ENCODE data around the gene LSM6.

Gene LSM6

GRCh38 chr4:146154057-146154456 lies 21.5 kb upstream of the LSM6 start:
- Histone ChIP-seq H3K27ac (ENCODE audit: low read length, poor library complexity, severe bottlenecking) (no peak overlapping the region), H3K9ac (ENCODE audit: low read length) (no peak overlapping the region), H4K8ac (ENCODE audit: low read length) (no peak overlapping the region), H2BK5ac (ENCODE audit: low read depth, low read length, poor library complexity, severe bottlenecking) (no peak overlapping the region), H3K23ac (ENCODE audit: low read length in 2 of 2) (no peak overlapping the region), H3K4me2 (ENCODE audit: low read length, poor library complexity, severe bottlenecking) (no peak overlapping the region), H3K14ac (ENCODE audit: low read length in 2 of 2) (no peak overlapping the region), H2BK120ac (ENCODE audit: low read depth, low read length) (no peak overlapping the region), H3K4ac (ENCODE audit: low read depth in 1 of 2, low read length in 2 of 2) (no peak overlapping the region), H2AK5ac (ENCODE audit: low read length, severe bottlenecking) (no peak overlapping the region), H3K4me3 (ENCODE audit: insufficient read depth in 1 of 2, low read depth in 1 of 2, low read length in 2 of 2) (no peak overlapping the region), H3K79me1 (replicated peaks; ENCODE audit: low read length, poor library complexity, severe bottlenecking) (no peaks in the 10 kb centered on the region), H3K9me3 (ENCODE audit: control insufficient read depth, low read length) (peaks cover 21% of the 10 kb centered on the region), H2AFZ (ENCODE audit: low read depth, low read length) (no peak overlapping the region), H2BK15ac (ENCODE audit: low read depth, poor library complexity, severe bottlenecking) (no peak overlapping the region), H3K27me3 (ENCODE audit: control insufficient read depth in 1 of 2, insufficient read depth in 1 of 2, low read length in 2 of 2) (no peaks in the 10 kb centered on the region), H2BK12ac (ENCODE audit: low read length in 2 of 2) (no peak overlapping the region), H3K4me1 (ENCODE audit: control insufficient read depth, insufficient read depth, low read depth, low read length) (no peaks in the 10 kb centered on the region), H3K36me3 (ENCODE audit: control insufficient read depth in 1 of 2, insufficient read depth in 2 of 2, low read depth in 1 of 2, low read length in 2 of 2) (no peaks in the 10 kb centered on the region), H4K91ac (ENCODE audit: low read length) (no peak overlapping the region), H3K18ac (ENCODE audit: low read depth in 1 of 2, low read length in 2 of 2) (no peak overlapping the region)
- 100% methylated on average over 1 of the region's 2 CpGs for WGBS
- DNase-seq = no peak

GRCh38 chr4:146155152-146155724 lies 20.3 kb upstream of the LSM6 start:
- Histone ChIP-seq H3K4me1 (ENCODE audit: control insufficient read depth, insufficient read depth, low read depth, low read length) (no peaks in the 10 kb centered on the region), H3K4me2 (ENCODE audit: low read length, poor library complexity, severe bottlenecking) (no peak overlapping the region), H3K14ac (ENCODE audit: low read length in 2 of 2) (no peak overlapping the region), H2BK15ac (ENCODE audit: low read depth, poor library complexity, severe bottlenecking) (no peak overlapping the region), H2BK120ac (ENCODE audit: low read depth, low read length) (no peak overlapping the region), H2BK12ac (ENCODE audit: low read length in 2 of 2) (no peak overlapping the region), H3K9ac (ENCODE audit: low read length) (no peak overlapping the region), H2AK5ac (ENCODE audit: low read length, severe bottlenecking) (no peak overlapping the region), H3K4me3 (ENCODE audit: insufficient read depth in 1 of 2, low read depth in 1 of 2, low read length in 2 of 2) (no peak overlapping the region), H4K8ac (ENCODE audit: low read length) (no peak overlapping the region), H2AFZ (ENCODE audit: low read depth, low read length) (no peak overlapping the region), H4K91ac (ENCODE audit: low read length) (no peak overlapping the region), H3K23ac (ENCODE audit: low read length in 2 of 2) (no peak overlapping the region), H3K4ac (ENCODE audit: low read depth in 1 of 2, low read length in 2 of 2) (no peak overlapping the region), H3K27me3 (ENCODE audit: control insufficient read depth in 1 of 2, insufficient read depth in 1 of 2, low read length in 2 of 2) (no peaks in the 10 kb centered on the region), H3K18ac (ENCODE audit: low read depth in 1 of 2, low read length in 2 of 2) (no peak overlapping the region), H3K36me3 (ENCODE audit: control insufficient read depth in 1 of 2, insufficient read depth in 2 of 2, low read depth in 1 of 2, low read length in 2 of 2) (no peaks in the 10 kb centered on the region), H2BK5ac (ENCODE audit: low read depth, low read length, poor library complexity, severe bottlenecking) (no peak overlapping the region), H3K9me3 (ENCODE audit: control insufficient read depth, low read length) (peaks cover 21% of the 10 kb centered on the region), H3K27ac (ENCODE audit: low read length, poor library complexity, severe bottlenecking) (no peak overlapping the region), H3K79me1 (replicated peaks; ENCODE audit: low read length, poor library complexity, severe bottlenecking) (no peaks in the 10 kb centered on the region)
- 100% methylated on average over 1 of the region's 3 CpGs for WGBS
- DNase-seq = no peak

- H3K4me3 ChIP-seq (ENCODE audit: insufficient read depth in 1 of 2, low read depth in 1 of 2, low read length in 2 of 2) = no peak overlapping the region
- H4K91ac ChIP-seq (ENCODE audit: low read length) = no peak overlapping the region
- no peak overlapping the region for H2BK120ac ChIP-seq (ENCODE audit: low read depth, low read length)
- 90% methylated on average over 5 of the region's 5 CpGs for WGBS
- no peak overlapping the region for H3K9ac ChIP-seq (ENCODE audit: low read length)
- H3K4ac ChIP-seq (ENCODE audit: low read depth in 1 of 2, low read length in 2 of 2) = no peak overlapping the region
- H4K8ac ChIP-seq (ENCODE audit: low read length) = no peak overlapping the region
- no peak overlapping the region for H2BK5ac ChIP-seq (ENCODE audit: low read depth, low read length, poor library complexity, severe bottlenecking)
- H3K14ac ChIP-seq (ENCODE audit: low read length in 2 of 2) = no peak overlapping the region
- H3K36me3 ChIP-seq (ENCODE audit: control insufficient read depth in 1 of 2, insufficient read depth in 2 of 2, low read depth in 1 of 2, low read length in 2 of 2) = no peaks in the 10 kb centered on the region
- H2AK5ac ChIP-seq (ENCODE audit: low read length, severe bottlenecking) = no peak overlapping the region
- no peak overlapping the region for H3K23ac ChIP-seq (ENCODE audit: low read length in 2 of 2)
- H3K79me1 ChIP-seq (replicated peaks; ENCODE audit: low read length, poor library complexity, severe bottlenecking) = no peaks in the 10 kb centered on the region
- H3K4me2 ChIP-seq (ENCODE audit: low read length, poor library complexity, severe bottlenecking) = no peak overlapping the region
- no peak overlapping the region for H2AFZ ChIP-seq (ENCODE audit: low read depth, low read length)
- no peak overlapping the region for H3K27ac ChIP-seq (ENCODE audit: low read length, poor library complexity, severe bottlenecking)
- no peaks in the 10 kb centered on the region for H3K27me3 ChIP-seq (ENCODE audit: control insufficient read depth in 1 of 2, insufficient read depth in 1 of 2, low read length in 2 of 2)
- H3K18ac ChIP-seq (ENCODE audit: low read depth in 1 of 2, low read length in 2 of 2) = no peak overlapping the region
- H3K4me1 ChIP-seq (ENCODE audit: control insufficient read depth, insufficient read depth, low read depth, low read length) = no peaks in the 10 kb centered on the region
- H2BK15ac ChIP-seq (ENCODE audit: low read depth, poor library complexity, severe bottlenecking) = no peak overlapping the region
- H2BK12ac ChIP-seq (ENCODE audit: low read length in 2 of 2) = no peak overlapping the region
- H3K9me3 ChIP-seq (ENCODE audit: control insufficient read depth, low read length) = peaks cover 27% of the 10 kb centered on the region
- no peak for DNase-seq
Observed at GRCh38 chr4:146158036-146158745, 17.3 kb upstream of the LSM6 start.

- Histone ChIP-seq H2AK5ac (ENCODE audit: low read length, severe bottlenecking) (no peak overlapping the region), H3K27me3 (ENCODE audit: control insufficient read depth in 1 of 2, insufficient read depth in 1 of 2, low read length in 2 of 2) (no peaks in the 10 kb centered on the region), H3K23ac (ENCODE audit: low read length in 2 of 2) (no peak overlapping the region), H3K4me1 (ENCODE audit: control insufficient read depth, insufficient read depth, low read depth, low read length) (no peaks in the 10 kb centered on the region), H2BK15ac (ENCODE audit: low read depth, poor library complexity, severe bottlenecking) (no peak overlapping the region), H2AFZ (ENCODE audit: low read depth, low read length) (no peak overlapping the region), H3K18ac (ENCODE audit: low read depth in 1 of 2, low read length in 2 of 2) (no peak overlapping the region), H3K9ac (ENCODE audit: low read length) (no peak overlapping the region), H3K4ac (ENCODE audit: low read depth in 1 of 2, low read length in 2 of 2) (no peak overlapping the region), H3K14ac (ENCODE audit: low read length in 2 of 2) (no peak overlapping the region), H4K8ac (ENCODE audit: low read length) (no peak overlapping the region), H4K91ac (ENCODE audit: low read length) (no peak overlapping the region), H3K4me2 (ENCODE audit: low read length, poor library complexity, severe bottlenecking) (no peak overlapping the region), H3K36me3 (ENCODE audit: control insufficient read depth in 1 of 2, insufficient read depth in 2 of 2, low read depth in 1 of 2, low read length in 2 of 2) (no peaks in the 10 kb centered on the region), H3K4me3 (ENCODE audit: insufficient read depth in 1 of 2, low read depth in 1 of 2, low read length in 2 of 2) (no peak overlapping the region), H3K9me3 (ENCODE audit: control insufficient read depth, low read length) (peaks cover 27% of the 10 kb centered on the region), H2BK12ac (ENCODE audit: low read length in 2 of 2) (no peak overlapping the region), H2BK120ac (ENCODE audit: low read depth, low read length) (no peak overlapping the region), H3K27ac (ENCODE audit: low read length, poor library complexity, severe bottlenecking) (no peak overlapping the region), H3K79me1 (replicated peaks; ENCODE audit: low read length, poor library complexity, severe bottlenecking) (no peaks in the 10 kb centered on the region), H2BK5ac (ENCODE audit: low read depth, low read length, poor library complexity, severe bottlenecking) (no peak overlapping the region)
- WGBS = 69% methylated on average over 3 of the region's 4 CpGs
- no peak for DNase-seq
Observed at GRCh38 chr4:146159384-146160058, 16.0 kb upstream of the LSM6 start.

Measured in mesenchymal stem cell (in vitro differentiated cells and primary cell).